Articular chondrocyte of knee joint (primary cell): ENCODE data around the gene DYRK4. TPM values are rescaled to one million over a fixed set of nuclear protein-coding genes. Genes with fewer than 3 reads are reported as not detected.

Source experiments
- total RNA-seq: library from RNA; depleted of rRNA; stranded (reverse); fragments of >200 nt; gene quantifications from 2 replicates; pipeline ENCODE4 v1.2.3, GENCODE V29; 2012

DYRK4 gene
- 44.9 and 53.3 TPM in 2 replicates for total RNA-seq

GRCh38 chr12:4562034-4562657 is at the start of gene DYRK4:
Gene DYRK4 (plus strand): TSS chr12:4562208. CDS start chr12:4562246, 38 bp downstream.

GRCh38 chr12:4538207-4539160 is 23.5 kb upstream of the DYRK4 start, which contains the start of gene RAD51AP1:
Gene RAD51AP1 (plus strand): TSS chr12:4538890. CDS start chr12:4538940, 50 bp downstream.

GRCh38 chr12:4648501-4649357 is 86.7 kb downstream of the DYRK4 start, which contains the start of the genes AKAP3 and NDUFA9:
Gene AKAP3 (minus strand): TSS chr12:4649051. CDS start chr12:4638196, 10,855 bp downstream.
Gene NDUFA9 (plus strand): TSS chr12:4649114. CDS start chr12:4649127, 13 bp downstream.

Other genes starting within 250 kb of the DYRK4 start
- gene TIGAR, start 241.0 kb upstream of the DYRK4 start, total RNA-seq = 8.6 and 12.0 TPM in 2 replicates
- not detected in 2 replicates for gene FGF23, start 182.5 kb upstream of the DYRK4 start, total RNA-seq
- not detected in 2 replicates for gene FGF6, start 116.4 kb upstream of the DYRK4 start, total RNA-seq
- gene RAD51AP1, start 23.3 kb upstream of the DYRK4 start, total RNA-seq = 6.4 and 11.8 TPM in 2 replicates
- 0.65 and 4.0 TPM in 2 replicates for gene AKAP3, start 86.8 kb downstream of the DYRK4 start, total RNA-seq
- 70.0 and 73.3 TPM in 2 replicates for gene NDUFA9, start 86.9 kb downstream of the DYRK4 start, total RNA-seq
- gene GALNT8, start 158.2 kb downstream of the DYRK4 start, total RNA-seq = 0.54 and 1.3 TPM in 2 replicates